Fibroblast of peridontal ligament (primary cell): ENCODE results near the gene CDKL5.

Experiments
- DNase-seq: peaks from one replicate; pipeline ENCODE4 v3.0.0-alpha.2; 2010; ENCODE audit errors: extremely low read depth

The CDKL5 gene

GRCh38 chrX:18647621-18648020 is 222.2 kb downstream of the CDKL5 start:
- DNase-seq, result no peak

GRCh38 chrX:18649498-18649951 is 224.1 kb downstream of the CDKL5 start:
- DNase-seq, result peak; percentile 12

DNA sequence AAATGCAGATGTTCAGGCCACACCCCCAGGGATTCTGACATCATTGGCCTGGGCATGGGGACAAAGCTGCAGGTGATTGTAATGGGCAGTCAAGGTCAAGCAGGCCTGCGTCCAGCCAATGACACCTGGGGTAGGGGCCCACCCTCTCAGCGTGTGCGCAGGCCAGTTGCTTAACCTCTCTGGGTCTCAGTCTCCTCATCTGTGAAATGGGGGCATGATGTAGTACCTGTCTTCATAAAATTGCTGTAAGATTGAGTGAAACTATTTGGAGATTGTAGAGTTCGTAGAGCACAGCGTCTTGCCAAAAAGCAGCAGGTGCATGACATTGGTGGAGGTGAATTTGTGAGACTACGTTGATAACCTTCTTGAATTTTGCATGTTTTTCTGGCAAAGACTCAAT is 225.3 kb downstream of the CDKL5 start:
- no peak for DNase-seq

DNA sequence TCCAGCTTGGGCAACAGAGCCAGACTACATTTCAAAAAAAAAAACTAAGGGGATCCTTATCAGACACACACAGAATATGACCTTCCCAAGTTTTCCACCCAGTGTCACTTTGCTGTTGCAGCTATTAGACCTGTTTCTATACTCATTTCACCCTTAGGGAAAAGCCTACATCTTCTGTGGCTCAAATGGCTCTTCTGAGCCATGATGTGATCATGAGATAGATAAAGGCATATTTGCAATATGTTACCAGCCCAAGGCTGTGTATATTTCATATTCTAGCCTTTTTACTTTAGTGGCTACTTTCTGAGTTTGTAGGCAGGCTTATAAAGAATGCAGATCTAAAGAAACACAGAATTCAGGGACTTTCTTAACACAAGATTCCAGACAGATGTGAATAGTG is 227.2 kb downstream of the CDKL5 start:
- no peak for DNase-seq

DNA sequence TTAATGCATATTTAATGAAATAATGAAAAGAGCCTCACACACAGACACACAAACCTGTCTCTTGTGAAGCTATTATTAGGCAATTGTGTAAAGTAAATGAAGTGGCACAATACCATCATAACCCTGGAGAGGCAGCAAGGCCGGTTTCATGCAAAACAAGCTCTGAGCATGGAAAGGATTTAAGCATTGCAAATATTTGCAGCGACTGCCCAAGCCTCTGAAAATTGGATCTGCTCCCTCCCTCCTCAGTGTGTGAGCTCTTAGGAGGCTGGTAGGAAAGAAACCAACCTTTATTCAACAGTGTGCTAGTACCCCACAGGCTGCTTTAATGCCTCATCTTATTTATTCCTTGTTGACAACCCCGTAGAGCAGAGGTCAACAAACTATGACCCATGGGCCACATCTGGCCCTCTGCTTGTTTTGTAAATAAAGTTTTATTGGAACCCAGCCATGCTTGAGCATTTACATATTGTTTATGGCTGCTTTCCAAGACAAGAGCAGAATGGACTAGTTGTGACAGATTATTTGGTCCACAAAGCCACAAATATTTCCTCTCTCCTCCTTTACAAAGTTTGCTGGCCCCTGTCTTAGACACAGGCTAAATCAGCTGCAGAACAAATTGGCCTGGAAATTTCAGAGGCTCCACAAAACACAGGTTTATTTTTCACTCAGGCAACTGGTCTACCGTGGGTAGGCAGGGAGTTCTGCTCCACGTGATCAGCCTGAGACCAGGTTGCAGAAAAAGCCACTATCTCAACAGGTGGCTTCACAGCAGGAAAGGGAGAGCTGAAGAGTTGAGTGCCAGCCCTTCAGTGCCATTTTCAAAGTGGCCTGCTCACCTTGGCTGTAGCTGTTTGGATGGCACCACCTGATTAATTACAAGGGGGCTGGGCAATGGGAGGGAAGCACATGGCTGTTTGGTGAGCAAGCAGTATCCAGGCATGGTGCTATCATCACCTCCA is 229.7 kb downstream of the CDKL5 start:
- DNase-seq, result peak; percentile 7

- no peak for DNase-seq
Observed at GRCh38 chrX:18661273-18661672, 235.9 kb downstream of the CDKL5 start.

GRCh38 chrX:18664947-18665346 is 239.5 kb downstream of the CDKL5 start:
- DNase-seq, result no peak

DNA sequence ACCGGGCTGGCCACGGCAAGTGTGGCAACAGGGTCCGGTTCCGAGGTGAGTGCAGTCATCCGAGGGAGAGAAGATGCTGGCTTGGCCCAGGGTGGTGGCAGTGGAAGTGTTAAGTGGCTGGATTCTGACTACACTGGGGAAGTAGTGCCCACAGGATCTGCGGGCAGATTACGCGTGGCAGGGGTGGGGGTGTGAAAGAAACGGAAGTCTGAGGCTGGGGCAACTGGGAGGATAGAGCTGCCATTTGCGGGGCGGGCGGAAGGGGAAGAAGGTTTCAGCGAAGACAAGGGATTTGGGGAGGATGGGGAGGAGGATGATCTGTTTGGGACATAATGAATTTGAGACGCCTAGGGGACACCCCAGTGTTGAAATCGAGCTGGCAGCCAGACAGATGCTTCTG is 241.2 kb downstream of the CDKL5 start:
- no peak for DNase-seq

GRCh38 chrX:18668071-18668835 is 242.8 kb downstream of the CDKL5 start:
- no peak for DNase-seq

DNA sequence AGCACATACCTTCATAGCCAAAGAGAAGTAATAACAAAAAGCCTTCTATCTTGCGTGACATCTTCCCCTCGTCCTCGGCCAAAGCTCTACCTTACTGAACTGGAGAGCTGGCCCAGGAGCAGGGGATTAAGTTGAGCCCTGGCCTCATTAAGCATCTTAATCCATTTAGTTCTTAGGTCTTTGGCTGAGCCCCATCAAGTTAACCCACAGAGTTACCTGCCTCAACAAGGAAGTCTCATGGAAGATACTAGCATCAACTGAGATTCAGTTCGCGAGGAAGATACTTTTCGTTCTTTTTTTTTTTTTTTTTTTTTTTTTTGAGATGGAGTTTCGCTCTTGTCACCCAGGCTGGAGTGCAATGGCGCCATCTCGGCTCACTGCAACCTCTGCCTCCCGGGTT is 246.6 kb downstream of the CDKL5 start, which contains the start of gene RS1:
TSS of gene RS1 (minus strand) at position 101 of the 400 bp plus-strand sequence. CDS start at position 61, 40 bp downstream.
- DNase-seq, result no peak

GRCh38 chrX:18674417-18674787 is 249.0 kb downstream of the CDKL5 start:
- no peak for DNase-seq

GRCh38 chrX:18674788-18675735 is 249.7 kb downstream of the CDKL5 start:
- DNase-seq, result peak; percentile 72

GRCh38 chrX:18676050-18676449 is 250.6 kb downstream of the CDKL5 start:
- no peak for DNase-seq

GRCh38 chrX:18676470-18676869 is 251.1 kb downstream of the CDKL5 start:
- DNase-seq, result no peak

- no peak for DNase-seq
Observed at GRCh38 chrX:18677161-18677869, 251.9 kb downstream of the CDKL5 start.

- DNase-seq, result no peak
Observed at GRCh38 chrX:18681996-18682395, 256.6 kb downstream of the CDKL5 start.

GRCh38 chrX:18682979-18683387 is 257.6 kb downstream of the CDKL5 start:
- DNase-seq, result no peak

DNA sequence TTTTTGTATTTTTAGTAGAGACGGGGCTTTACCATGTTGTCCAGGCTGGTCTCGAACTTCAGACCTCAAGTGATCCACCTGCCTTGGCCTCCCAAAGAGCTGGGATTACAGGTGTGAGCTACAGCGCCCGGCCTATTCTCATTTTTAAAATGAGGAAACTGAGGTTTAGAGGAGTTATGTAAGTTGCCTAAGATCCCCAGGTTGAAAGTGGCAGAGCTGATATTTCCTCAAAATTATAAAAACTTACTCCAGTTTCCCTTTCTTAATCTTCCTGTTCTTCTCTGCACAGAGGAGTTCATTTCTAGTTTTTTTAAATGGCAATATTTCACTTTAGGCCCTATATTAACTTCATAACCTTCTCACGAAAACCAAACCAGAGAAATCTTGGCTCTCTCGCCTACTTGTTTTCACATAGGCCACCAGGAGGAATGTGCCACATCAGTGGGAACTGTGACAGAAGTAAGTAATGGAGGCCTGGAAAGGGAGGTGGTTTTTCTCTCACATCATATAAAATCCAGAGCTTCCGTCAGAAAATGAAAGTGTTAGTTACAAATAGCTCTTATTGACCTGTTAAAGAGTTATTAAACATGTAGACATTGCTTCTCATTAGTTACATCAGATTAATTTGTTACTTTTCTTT is 262.6 kb downstream of the CDKL5 start:
- no peak for DNase-seq

DNA sequence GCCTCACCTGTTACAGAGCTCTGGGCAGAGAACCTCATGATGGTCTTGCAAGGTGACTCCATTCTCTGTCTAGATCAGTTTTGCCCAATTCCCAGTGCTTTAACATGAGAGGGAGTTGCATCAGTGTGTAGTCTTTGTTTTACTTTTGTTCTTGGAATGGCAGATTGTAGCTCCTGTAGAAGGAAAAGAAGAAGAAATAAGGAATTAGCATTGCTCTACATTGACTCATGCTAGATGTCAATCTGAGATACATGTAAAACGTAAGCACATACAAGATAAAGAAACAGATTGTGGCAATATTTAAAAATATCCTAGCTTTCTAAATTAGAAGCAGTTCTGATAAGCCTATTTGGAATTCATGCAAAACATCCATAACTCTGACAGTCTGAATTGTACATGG is 266.0 kb downstream of the CDKL5 start:
- DNase-seq, result no peak

DNA sequence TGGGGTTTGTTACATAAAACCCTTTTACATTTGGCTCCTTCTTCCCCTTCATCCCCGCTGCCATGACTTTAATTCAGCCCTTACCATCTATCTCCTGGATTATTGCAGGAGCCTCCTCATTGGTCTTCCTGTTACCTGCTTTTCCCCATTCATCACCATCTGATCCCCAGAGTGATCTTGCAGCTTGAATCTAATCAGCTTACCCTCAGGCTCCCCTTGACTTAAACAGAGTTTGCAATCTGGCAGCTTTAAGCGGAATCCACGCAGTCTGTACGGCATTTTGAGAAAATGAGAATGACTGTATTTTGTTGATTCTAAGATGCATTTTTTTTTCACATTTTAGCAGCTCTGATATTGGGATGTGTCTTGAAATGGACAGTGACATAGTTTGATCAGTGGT is 267.1 kb downstream of the CDKL5 start:
- DNase-seq, result no peak
